HEK293 (cell line): Measurements from ENCODE around the gene LMBR1.
A peak's percentile ranks its signal among the peaks of the same experiment; 100 is the strongest.

Source experiments
- CTCF ChIA-PET: fragments of 350-600 bp; formaldehyde crosslinking; extraction: SDS; loops from one replicate; lab custom pipeline; 2021; ENCODE audit warnings: antibody characterized with exemption; lab: Yijun Ruan, JAX
- POLR2A ChIA-PET: fragments of 300-600 bp; formaldehyde crosslinking; extraction: SDS; loops from one replicate; lab custom pipeline; 2020; ENCODE audit warnings: antibody characterized with exemption, inconsistent platforms; lab: Yijun Ruan, JAX
- H3K27ac ChIP-seq: fragments of 200-500 bp; sonication (Bioruptor generic); 2 replicates; pipeline ENCODE4 v1.5.1; 2014; ENCODE audit warnings: low read depth, low read length, control low read depth, inconsistent platforms; ENCODE audit errors: extremely low read depth
- H3K36me3 ChIP-seq, 2 experiments: fragments of 200-500 bp in 1 of 2; sonication (Bioruptor generic) in 1 of 2; 1 replicate in 1 of 2; 2 replicates in 1 of 2; pipeline ENCODE4 v1.5.1; 2014 to 2017; ENCODE audit warnings: inconsistent platforms in 2 of 2, low read length in 2 of 2; ENCODE audit not compliant: control insufficient read depth in 2 of 2, insufficient read depth in 1 of 2
- H3K4me1 ChIP-seq: fragments of 200-500 bp; sonication (Bioruptor generic); 2 replicates; pipeline ENCODE4 v1.5.1; 2014; ENCODE audit warnings: mild to moderate bottlenecking, low read length, inconsistent platforms; ENCODE audit not compliant: control insufficient read depth, insufficient read depth
- H3K4me3 ChIP-seq: 2 replicates; pipeline ENCODE4 v1.5.1; 2011; ENCODE audit warnings: low read depth, mild to moderate bottlenecking, control low read depth, low read length, moderate library complexity
- H3K9me3 ChIP-seq: fragments of 200-500 bp; sonication (Bioruptor generic); 2 replicates; pipeline ENCODE4 v1.5.1; 2014; ENCODE audit warnings: low read depth, low read length, inconsistent platforms; ENCODE audit not compliant: control insufficient read depth, insufficient read depth
- BCL11A ChIP-seq: fragments of 450-650 bp; formaldehyde crosslinking; IDR thresholded peaks from 2 replicates; pipeline ENCODE4 v1.5.1; 2016; ENCODE audit warnings: low read depth, missing biosample characterization, missing genetic modification characterization
- ELK4 ChIP-seq: IDR thresholded peaks from 2 replicates; pipeline ENCODE4 v1.6.1; 2011; ENCODE audit warnings: mild to moderate bottlenecking, low read depth, low read length, borderline replicate concordance
- FEZF1 ChIP-seq: fragments of 450-650 bp; formaldehyde crosslinking; IDR thresholded peaks from 2 replicates; pipeline ENCODE4 v1.5.1; 2016; ENCODE audit warnings: missing biosample characterization, missing genetic modification characterization
- GLI2 ChIP-seq: fragments of 450-650 bp; formaldehyde crosslinking; IDR thresholded peaks from 2 replicates; pipeline ENCODE4; 2017; ENCODE audit warnings: missing biosample characterization, missing genetic modification characterization, low read depth, borderline replicate concordance
- KLF7 ChIP-seq: fragments of 450-650 bp; formaldehyde crosslinking; IDR thresholded peaks from 2 replicates; pipeline ENCODE4 v1.5.1; 2016; ENCODE audit warnings: missing biosample characterization, missing genetic modification characterization, borderline replicate concordance
- MZF1 ChIP-seq: fragments of 450-650 bp; formaldehyde crosslinking; IDR thresholded peaks from 2 replicates; pipeline ENCODE4 v1.5.1; 2017; ENCODE audit warnings: missing biosample characterization, missing genetic modification characterization, borderline replicate concordance
- RBAK ChIP-seq: fragments of 450-650 bp; formaldehyde crosslinking; IDR thresholded peaks from 2 replicates; pipeline ENCODE4 v1.5.1; 2016; ENCODE audit warnings: missing biosample characterization, missing genetic modification characterization
- SCRT2 ChIP-seq: fragments of 450-650 bp; formaldehyde crosslinking; IDR thresholded peaks from 2 replicates; pipeline ENCODE4 v1.5.1; 2016; ENCODE audit warnings: missing biosample characterization, missing genetic modification characterization
- SETDB1 ChIP-seq: IDR thresholded peaks from one replicate; pipeline ENCODE4 v1.6.1; 2017; ENCODE audit warnings: mild to moderate bottlenecking, low read length, moderate library complexity, mixed read lengths; ENCODE audit not compliant: insufficient read length
- TRIM28 ChIP-seq: IDR thresholded peaks from 2 replicates; pipeline ENCODE4 v1.6.1; 2011; ENCODE audit warnings: low read length, control low read depth, borderline replicate concordance
- YY2 ChIP-seq: fragments of 450-650 bp; formaldehyde crosslinking; IDR thresholded peaks from 2 replicates; pipeline ENCODE4 v1.5.1; 2016; ENCODE audit warnings: missing biosample characterization, missing genetic modification characterization
- ZNF112 ChIP-seq: fragments of 450-650 bp; formaldehyde crosslinking; IDR thresholded peaks from 2 replicates; pipeline ENCODE4 v1.5.0; 2017; ENCODE audit warnings: missing biosample characterization, missing genetic modification characterization
- ZNF140 ChIP-seq: fragments of 450-650 bp; formaldehyde crosslinking; IDR thresholded peaks from 2 replicates; pipeline ENCODE4 v1.5.1; 2016; ENCODE audit warnings: missing biosample characterization, missing genetic modification characterization
- ZNF146 ChIP-seq: fragments of 450-650 bp; formaldehyde crosslinking; IDR thresholded peaks from 2 replicates; pipeline ENCODE4 v1.5.1; 2016; ENCODE audit warnings: missing biosample characterization, missing genetic modification characterization
- ZNF174 ChIP-seq: fragments of 450-650 bp; formaldehyde crosslinking; IDR thresholded peaks from 2 replicates; pipeline ENCODE4 v1.5.0; 2017; ENCODE audit warnings: missing biosample characterization, mild to moderate bottlenecking, missing genetic modification characterization
- ZNF248 ChIP-seq: fragments of 450-650 bp; formaldehyde crosslinking; IDR thresholded peaks from 2 replicates; pipeline ENCODE4 v1.5.1; 2017; ENCODE audit warnings: missing biosample characterization, missing genetic modification characterization
- ZNF274 ChIP-seq, 2 experiments: fragments of 200-500 bp in 1 of 2; fragments of 450-650 bp in 1 of 2; sonication (Bioruptor generic) in 1 of 2; formaldehyde crosslinking in 1 of 2; IDR thresholded peaks; 2 replicates each; pipeline versions ENCODE4 v1.5.1 to v1.6.1; 2014 to 2016; ENCODE audit warnings: borderline replicate concordance in 1 of 2, inconsistent platforms in 1 of 2, low read length in 1 of 2, missing biosample characterization in 1 of 2, missing genetic modification characterization in 1 of 2
- ZNF280D ChIP-seq: fragments of 450-650 bp; formaldehyde crosslinking; IDR thresholded peaks from 2 replicates; pipeline ENCODE4 v1.5.1; 2016; ENCODE audit warnings: missing biosample characterization, missing genetic modification characterization
- ZNF311 ChIP-seq: fragments of 450-650 bp; formaldehyde crosslinking; IDR thresholded peaks from 2 replicates; pipeline ENCODE4 v1.5.1; 2017; ENCODE audit warnings: missing biosample characterization, missing genetic modification characterization, borderline replicate concordance
- ZNF433 ChIP-seq: fragments of 450-650 bp; formaldehyde crosslinking; IDR thresholded peaks from 2 replicates; pipeline ENCODE4 v1.5.1; 2016; ENCODE audit warnings: missing biosample characterization, missing genetic modification characterization, low read depth
- ZNF514 ChIP-seq: fragments of 450-650 bp; formaldehyde crosslinking; IDR thresholded peaks from 2 replicates; pipeline ENCODE4 v1.5.1; 2016; ENCODE audit warnings: missing biosample characterization, missing genetic modification characterization
- ZNF560 ChIP-seq: fragments of 450-650 bp; formaldehyde crosslinking; IDR thresholded peaks from 2 replicates; pipeline ENCODE4 v1.5.1; 2017; ENCODE audit warnings: missing biosample characterization, missing genetic modification characterization, borderline replicate concordance
- ZNF639 ChIP-seq: fragments of 450-650 bp; formaldehyde crosslinking; IDR thresholded peaks from 2 replicates; pipeline ENCODE4 v1.5.1; 2016; ENCODE audit warnings: missing biosample characterization, missing genetic modification characterization
- ZNF776 ChIP-seq: fragments of 450-650 bp; formaldehyde crosslinking; IDR thresholded peaks from 2 replicates; pipeline ENCODE4 v1.5.0; 2017; ENCODE audit warnings: missing biosample characterization, missing genetic modification characterization, borderline replicate concordance
- ZNF830 ChIP-seq: fragments of 450-650 bp; IDR thresholded peaks from 2 replicates; pipeline ENCODE4 v1.5.0; 2018; ENCODE audit warnings: missing biosample characterization, missing genetic modification characterization, low read depth, mild to moderate bottlenecking, moderate library complexity
- ZNF843 ChIP-seq: fragments of 450-650 bp; formaldehyde crosslinking; IDR thresholded peaks from 2 replicates; pipeline ENCODE4 v1.5.1; 2016; ENCODE audit warnings: missing biosample characterization, missing genetic modification characterization
- TF ChIP-seq, protein P1 (sequence below): fragments of 450-650 bp; formaldehyde crosslinking; conservative IDR thresholded peaks from 2 replicates; pipeline ENCODE4 v1.5.1; 2016; ENCODE audit warnings: low read depth, missing biosample characterization, missing genetic modification characterization

LMBR1 gene

GRCh38 chr7:156886020-156886795, 6.8 kb downstream of the LMBR1 start:
- H3K4me1 ChIP-seq = peaks cover 3% of the 10 kb centered on the region; the same call in 1 of the 2 replicates
- no peak overlapping the region for H3K27ac ChIP-seq
- ChIA-PET CTCF (interaction anchor here (0.7 to 0.9 kb wide), 2 partner anchors 39 to 44 kb away, joined by 3 to 5 read pairs; no protein-coding TSS in a partner anchor), POLR2A (no interaction called here)
- H3K36me3 ChIP-seq = no peaks in the 10 kb centered on the region
- no peaks in the 10 kb centered on the region for H3K9me3 ChIP-seq
- H3K4me3 ChIP-seq = no peak overlapping the region
- TF ChIP-seq ZNF639 (tag by site-specific recombination) = no peak
- no peak for TF ChIP-seq ZNF311 (tag by site-specific recombination)
- TF ChIP-seq ZNF248 = no peak
- TF ChIP-seq YY2 (tag by site-specific recombination) = no peak
- TF ChIP-seq ZNF140 (tag by site-specific recombination) = no peak
- no peak for TF ChIP-seq ZNF280D (tag by site-specific recombination)
- peak; percentile 99 for TF ChIP-seq TRIM28
- TF ChIP-seq ZNF843 (tag by site-specific recombination) = no peak
- TF ChIP-seq, protein P1, sequence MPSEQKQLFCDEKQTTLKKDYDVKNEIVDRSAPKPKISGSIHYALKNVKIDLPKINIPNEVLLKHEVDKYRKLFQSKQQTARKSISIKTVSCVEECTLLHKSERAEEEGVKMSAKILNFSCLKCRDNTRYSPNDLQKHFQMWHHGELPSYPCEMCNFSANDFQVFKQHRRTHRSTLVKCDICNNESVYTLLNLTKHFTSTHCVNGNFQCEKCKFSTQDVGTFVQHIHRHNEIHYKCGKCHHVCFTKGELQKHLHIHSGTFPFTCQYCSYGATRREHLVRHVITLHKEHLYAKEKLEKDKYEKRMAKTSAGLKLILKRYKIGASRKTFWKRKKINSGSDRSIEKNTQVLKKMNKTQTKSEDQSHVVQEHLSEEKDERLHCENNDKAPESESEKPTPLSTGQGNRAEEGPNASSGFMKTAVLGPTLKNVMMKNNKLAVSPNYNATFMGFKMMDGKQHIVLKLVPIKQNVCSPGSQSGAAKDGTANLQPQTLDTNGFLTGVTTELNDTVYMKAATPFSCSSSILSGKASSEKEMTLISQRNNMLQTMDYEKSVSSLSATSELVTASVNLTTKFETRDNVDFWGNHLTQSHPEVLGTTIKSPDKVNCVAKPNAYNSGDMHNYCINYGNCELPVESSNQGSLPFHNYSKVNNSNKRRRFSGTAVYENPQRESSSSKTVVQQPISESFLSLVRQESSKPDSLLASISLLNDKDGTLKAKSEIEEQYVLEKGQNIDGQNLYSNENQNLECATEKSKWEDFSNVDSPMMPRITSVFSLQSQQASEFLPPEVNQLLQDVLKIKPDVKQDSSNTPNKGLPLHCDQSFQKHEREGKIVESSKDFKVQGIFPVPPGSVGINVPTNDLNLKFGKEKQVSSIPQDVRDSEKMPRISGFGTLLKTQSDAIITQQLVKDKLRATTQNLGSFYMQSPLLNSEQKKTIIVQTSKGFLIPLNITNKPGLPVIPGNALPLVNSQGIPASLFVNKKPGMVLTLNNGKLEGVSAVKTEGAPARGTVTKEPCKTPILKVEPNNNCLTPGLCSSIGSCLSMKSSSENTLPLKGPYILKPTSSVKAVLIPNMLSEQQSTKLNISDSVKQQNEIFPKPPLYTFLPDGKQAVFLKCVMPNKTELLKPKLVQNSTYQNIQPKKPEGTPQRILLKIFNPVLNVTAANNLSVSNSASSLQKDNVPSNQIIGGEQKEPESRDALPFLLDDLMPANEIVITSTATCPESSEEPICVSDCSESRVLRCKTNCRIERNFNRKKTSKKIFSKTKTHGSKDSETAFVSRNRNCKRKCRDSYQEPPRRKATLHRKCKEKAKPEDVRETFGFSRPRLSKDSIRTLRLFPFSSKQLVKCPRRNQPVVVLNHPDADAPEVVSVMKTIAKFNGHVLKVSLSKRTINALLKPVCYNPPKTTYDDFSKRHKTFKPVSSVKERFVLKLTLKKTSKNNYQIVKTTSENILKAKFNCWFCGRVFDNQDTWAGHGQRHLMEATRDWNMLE (tag by site-specific recombination) = no peak
- no peak for TF ChIP-seq ZNF433 (tag by site-specific recombination)
- TF ChIP-seq ZNF174 (tag by site-specific recombination) = no peak
- no peak for TF ChIP-seq ZNF514
- no peak for TF ChIP-seq ZNF776 (tag by site-specific recombination)
- TF ChIP-seq RBAK = no peak
- no peak for TF ChIP-seq ELK4
- peak; percentile 60 for TF ChIP-seq SETDB1
- TF ChIP-seq ZNF112 (tag by site-specific recombination) = no peak
- TF ChIP-seq BCL11A (tag by site-specific recombination) = no peak
- no peak for TF ChIP-seq SCRT2 (tag by site-specific recombination)
- TF ChIP-seq KLF7 (tag by site-specific recombination) = no peak
- TF ChIP-seq ZNF146 (tag by site-specific recombination) = no peak
- TF ChIP-seq MZF1 = peak; percentile 65; the same call in 1 of the 2 replicates
- peak; percentile 72 for TF ChIP-seq FEZF1 (tag by site-specific recombination)
- TF ChIP-seq ZNF830 (tag by site-specific recombination) = no peak
- no peak for TF ChIP-seq ZNF560 (tag by site-specific recombination)
- TF ChIP-seq ZNF274 (IDR thresholded peaks at IDR 0.05; ENCODE audit: low read length) = no peak
- no peak for TF ChIP-seq ZNF274 (tag by site-specific recombination; IDR thresholded peaks at IDR 0.05; ENCODE audit: borderline replicate concordance)
- TF ChIP-seq GLI2 (tag by site-specific recombination) = no peak
